Adrenal gland (tissue), 12 donors: ENCODE data around the gene DPM2. TPM values are rescaled to one million over a fixed set of nuclear protein-coding genes. Genes with fewer than 3 reads are reported as not detected.

Experiments used
- DNase-seq, 7 donors: peaks; one replicate each; pipeline ENCODE4 v3.0.0-alpha.2; 2019 to 2020
- H3K27ac ChIP-seq, 5 donors: fragments of 200-600 bp; sonication (generic) in 4 of 5; 1 replicate in 3 of 5; 2 replicates in 2 of 5; pipeline versions ENCODE4 v1.5.1 to v1.8.0; 2016 to 2020; ENCODE audit warnings: mild to moderate bottlenecking in 1 of 5
- H3K27me3 ChIP-seq: fragments of 200-600 bp; 2 replicates; pipeline ENCODE4 v1.8.0; 2021
- H3K36me3 ChIP-seq, 2 donors: fragments of 200-600 bp; replicated peaks in 1 of 2; 1 replicate in 1 of 2; 2 replicates in 1 of 2; pipeline versions ENCODE4 v1.5.1 to v1.8.0; 2018 to 2022
- H3K4me1 ChIP-seq, 2 donors: fragments of 200-600 bp; replicated peaks in 1 of 2; 1 replicate in 1 of 2; 2 replicates in 1 of 2; pipeline versions ENCODE4 v1.5.1 to v1.8.0; 2018 to 2021
- H3K4me3 ChIP-seq, 4 donors: fragments of 200-600 bp; sonication (generic) in 3 of 4; one replicate each; pipeline ENCODE4 v1.5.1; 2016 to 2018
- H3K9me3 ChIP-seq, 3 donors: fragments of 200-600 bp; sonication (generic) in 1 of 3; replicated peaks in 1 of 3; 1 replicate in 2 of 3; 2 replicates in 1 of 3; pipeline versions ENCODE4 v1.5.1 to v1.8.0; 2016 to 2021
- POLR2A ChIP-seq, 2 donors: fragments of 450-650 bp; IDR thresholded peaks; one replicate each; pipeline ENCODE4 v1.6.1; 2017; ENCODE audit warnings: antibody characterized with exemption in 2 of 2, mild to moderate bottlenecking in 2 of 2, moderate library complexity in 1 of 2
- WGBS, 4 donors: extraction: QIAGEN DNeasy Blood & Tissue Kit in 2 of 4; methylation state at CpG; one replicate each; pipeline versions ENCODE4 v1.1.5 to v1.1.7; 2013 to 2017; 5-methylcytosine and 5-hydroxymethylcytosine counted together
- intact Hi-C, 2 donors: fragments of 100-400 bp; cut with DNase I; formaldehyde crosslinking; loops; one replicate each; pipeline versions ENCODE4 v1.14.1 to v1.15.0; 2022 to 2023
- polyA plus RNA-seq, 3 donors: library from polyadenylated mRNA; stranded (reverse); fragments of 200-250 nt in 2 of 3; fragments of 350-450 nt in 1 of 3; fragmentation: Illumina TruSeq in 1 of 3; extraction: RNeasy Lipid Tissue Mini Kit (QIAGEN cat#74804) in 1 of 3; gene quantifications; one replicate each; pipeline ENCODE4 v1.2.3, GENCODE V29; 2013 to 2014
- total RNA-seq, 9 donors: library from RNA; depleted of rRNA in 4 of 9; stranded (reverse); fragments of >200 nt in 4 of 9; fragments of 120-200 nt in 1 of 9; fragmentation: NEBNext Ultra II Directional in 1 of 9; extraction: Animal tissue kit (Norgen Biotek cat#: 25700) in 1 of 9; gene quantifications; one replicate each; pipeline versions ENCODE4 v1.1.0 to v1.2.4, GENCODE V29; 2013 to 2023
- TF ChIP-seq, protein P1 (sequence below), 6 experiments: fragments of 450-650 bp in 4 of 6; fragments of 200-600 bp in 2 of 6; sonication (generic) in 1 of 6; IDR thresholded peaks; 1 replicate in 5 of 6; 2 replicates in 1 of 6; pipeline versions ENCODE4 v1.5.1 to v1.8.0; 2016 to 2021; ENCODE audit warnings: antibody characterized with exemption in 6 of 6, mild to moderate bottlenecking in 2 of 6, moderate library complexity in 1 of 6
- donor health status: healthy with polysubstance abuse.
- donor health status: Bipolar disorder and iron deficiency.
- donor health status: DM: yes; HTN: yes; CAD: no.
- donor health status: DM: no; HTN: no; CAD: no.
- donor health status: DM: no; HTN: no; CAD: no.
- donor health status: DM: yes; HTN: yes; CAD: no.

Gene DPM2
- total and polyA plus RNA-seq, 12 donors: 18.4 to 46.8 (median 33.5) TPM

DNA sequence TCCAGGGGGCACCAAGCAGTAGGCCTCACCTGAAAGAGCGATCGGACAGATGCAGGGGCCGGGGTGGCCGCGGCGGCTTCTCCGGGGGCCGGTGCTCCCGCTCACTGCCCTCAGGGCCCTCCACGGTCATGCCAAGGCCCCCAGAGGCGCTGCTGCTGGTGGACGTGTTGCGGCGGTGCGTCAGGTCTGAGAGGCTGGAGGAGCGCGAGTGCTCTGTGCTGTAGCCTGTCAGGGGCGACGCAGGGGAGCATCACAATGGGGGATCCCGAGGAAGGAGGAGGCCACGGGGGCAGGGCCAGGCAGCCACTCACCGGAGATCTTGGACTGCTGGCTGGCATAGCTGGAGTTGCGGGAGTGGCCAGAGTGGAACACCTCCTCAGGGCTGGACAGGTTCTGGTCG, 7.7 kb upstream of the DPM2 start:
- no peak for DNase-seq
- Histone ChIP-seq H3K9me3 (no peaks in the 10 kb centered on the region), H3K27me3 (no peaks in the 10 kb centered on the region), H3K36me3 (peaks cover 0 to 54% of the 10 kb centered on the region in 2 donors), H3K4me1 (peaks cover 9 to 25% of the 10 kb centered on the region in 2 donors), H3K4me3 (no peak overlapping the region), H3K27ac (no peak overlapping the region)
- intact Hi-C loops: loop anchor here (2.0 kb wide), 2 partner anchors 89 to 171 kb away; no protein-coding TSS in a partner anchor
- no peak for TF ChIP-seq POLR2A (IDR thresholded peaks at IDR 0.05)
- TF ChIP-seq, protein P1, sequence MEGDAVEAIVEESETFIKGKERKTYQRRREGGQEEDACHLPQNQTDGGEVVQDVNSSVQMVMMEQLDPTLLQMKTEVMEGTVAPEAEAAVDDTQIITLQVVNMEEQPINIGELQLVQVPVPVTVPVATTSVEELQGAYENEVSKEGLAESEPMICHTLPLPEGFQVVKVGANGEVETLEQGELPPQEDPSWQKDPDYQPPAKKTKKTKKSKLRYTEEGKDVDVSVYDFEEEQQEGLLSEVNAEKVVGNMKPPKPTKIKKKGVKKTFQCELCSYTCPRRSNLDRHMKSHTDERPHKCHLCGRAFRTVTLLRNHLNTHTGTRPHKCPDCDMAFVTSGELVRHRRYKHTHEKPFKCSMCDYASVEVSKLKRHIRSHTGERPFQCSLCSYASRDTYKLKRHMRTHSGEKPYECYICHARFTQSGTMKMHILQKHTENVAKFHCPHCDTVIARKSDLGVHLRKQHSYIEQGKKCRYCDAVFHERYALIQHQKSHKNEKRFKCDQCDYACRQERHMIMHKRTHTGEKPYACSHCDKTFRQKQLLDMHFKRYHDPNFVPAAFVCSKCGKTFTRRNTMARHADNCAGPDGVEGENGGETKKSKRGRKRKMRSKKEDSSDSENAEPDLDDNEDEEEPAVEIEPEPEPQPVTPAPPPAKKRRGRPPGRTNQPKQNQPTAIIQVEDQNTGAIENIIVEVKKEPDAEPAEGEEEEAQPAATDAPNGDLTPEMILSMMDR (IDR thresholded peaks at IDR 0.05): no peak
- WGBS, 4 donors: 89 to 97% (median 90%) methylated on average over 10 to 24 of the region's 24 CpGs

DNA sequence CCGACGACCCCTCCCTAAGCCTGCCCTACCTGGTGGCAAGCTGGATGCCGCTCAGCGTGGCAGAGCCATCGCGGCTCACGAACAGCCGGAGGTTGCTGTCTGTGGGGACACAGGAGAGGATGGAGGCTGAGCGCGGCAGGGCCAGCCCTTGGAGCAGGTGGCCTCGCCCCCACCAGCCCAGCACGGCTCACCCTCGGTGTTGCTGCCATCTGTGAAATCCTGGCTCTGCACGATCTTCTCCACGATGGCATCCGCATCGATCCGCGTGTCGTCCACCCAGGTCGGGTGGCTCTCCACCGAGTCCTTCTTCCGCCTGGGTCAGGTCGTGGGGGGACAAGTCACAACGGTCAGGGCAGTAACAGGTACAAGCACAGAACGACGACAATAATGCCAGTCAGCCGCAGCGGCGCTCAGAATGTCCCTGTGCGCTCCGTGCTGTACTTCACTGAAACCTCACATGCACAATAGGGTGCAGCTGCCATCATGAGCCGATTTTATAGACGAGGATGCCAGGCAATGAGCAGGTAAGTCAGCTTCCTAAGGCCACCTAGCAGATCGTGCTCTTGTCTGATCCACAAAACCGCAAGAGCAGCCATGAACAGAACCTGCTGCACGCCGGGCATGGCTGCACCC, 7.0 kb upstream of the DPM2 start:
- WGBS, 4 donors: 90 to 92% (median 90%) methylated on average over 24 to 38 of the region's 38 CpGs
- Histone ChIP-seq H3K27me3 (no peaks in the 10 kb centered on the region), H3K4me3 (no peak overlapping the region), H3K9me3 (no peaks in the 10 kb centered on the region), H3K36me3 (peaks cover 0 to 54% of the 10 kb centered on the region in 2 donors), H3K27ac (no peak overlapping the region), H3K4me1 (peaks cover 2 to 19% of the 10 kb centered on the region in 2 donors)
- intact Hi-C loops: loop anchor here (2.0 to 5.0 kb wide), 4 partner anchors 33 to 178 kb away; no protein-coding TSS in a partner anchor
- TF ChIP-seq, protein P1 (IDR thresholded peaks at IDR 0.05): no peak
- TF ChIP-seq POLR2A (IDR thresholded peaks at IDR 0.05): no peak
- no peak for DNase-seq

DNA sequence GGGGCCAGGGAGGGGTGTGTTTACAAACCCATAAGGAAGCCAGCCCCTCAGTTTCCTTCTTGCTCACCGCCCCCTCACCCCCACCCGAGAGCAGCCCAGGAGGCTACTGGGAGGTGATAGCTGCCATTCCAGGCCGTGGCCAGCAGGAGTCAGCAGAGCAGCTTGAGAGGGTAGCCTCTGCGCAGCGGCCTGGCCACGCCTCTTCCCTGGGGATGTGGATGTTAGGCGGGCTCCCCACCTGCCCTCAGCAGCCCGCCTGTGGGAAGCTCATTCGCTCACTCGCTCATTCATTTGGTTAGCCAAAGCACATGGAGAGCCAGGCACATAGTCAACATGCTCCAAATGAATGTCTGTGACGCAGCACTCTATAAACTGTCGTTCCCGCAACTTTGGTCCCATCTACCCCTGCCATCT, 6.1 kb upstream of the DPM2 start:
- H3K9me3 ChIP-seq: no peaks in the 10 kb centered on the region
- peak; percentile 76 to 94 (median 87) for DNase-seq
- WGBS, 4 donors: 30 to 64% (median 42%) methylated on average over 3 to 13 of the region's 13 CpGs
- H3K4me1 ChIP-seq: peaks cover 0 to 14% of the 10 kb centered on the region in 2 donors
- H3K4me3 ChIP-seq: no peak overlapping the region
- TF ChIP-seq, protein P1 (IDR thresholded peaks at IDR 0.05): peak; percentile 81 to 96 (median 92)
- no peak for TF ChIP-seq POLR2A (IDR thresholded peaks at IDR 0.05)
- H3K27ac ChIP-seq: peak overlapping the region in 2 of 5 donors; percentile 27 to 34
- intact Hi-C loops: loop anchor here (1.0 to 5.0 kb wide), 5 partner anchors 34 to 179 kb away; no protein-coding TSS in a partner anchor
- H3K36me3 ChIP-seq: peaks cover 0 to 54% of the 10 kb centered on the region in 2 donors
- H3K27me3 ChIP-seq: no peaks in the 10 kb centered on the region

DNA sequence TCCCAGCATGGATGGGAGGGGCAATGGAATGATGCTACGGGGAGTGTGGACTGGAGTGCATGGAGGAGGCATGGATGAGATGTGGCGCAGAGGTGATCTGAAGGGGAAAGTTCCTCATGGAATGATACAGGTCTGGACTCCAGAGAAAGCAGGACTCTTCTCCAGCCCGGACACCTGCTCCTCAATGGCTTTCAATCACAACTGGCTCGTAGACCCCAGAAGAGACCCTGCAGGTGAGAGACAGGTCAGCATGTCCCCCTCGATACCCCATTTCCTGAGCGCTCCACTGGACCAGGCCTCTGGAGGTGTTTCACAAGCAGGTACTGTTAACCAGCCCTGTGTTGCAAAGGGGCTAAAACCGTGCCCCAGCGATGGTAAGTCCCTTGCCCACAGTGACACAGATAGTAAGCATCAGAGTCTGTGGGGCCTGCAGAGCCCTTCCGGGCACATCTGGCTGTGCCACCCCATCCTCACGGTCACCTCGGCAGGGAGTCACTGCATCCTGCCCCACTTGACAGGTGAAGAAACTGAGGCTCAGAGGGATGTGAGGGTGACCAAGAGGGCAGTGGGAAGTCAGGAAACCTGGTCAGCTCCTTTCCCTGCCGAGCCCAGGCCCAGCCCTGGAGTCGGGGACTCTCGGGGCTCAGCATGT, 5.5 kb upstream of the DPM2 start:
- Histone ChIP-seq H3K4me3 (no peak overlapping the region), H3K9me3 (no peaks in the 10 kb centered on the region), H3K27me3 (no peaks in the 10 kb centered on the region), H3K4me1 (peaks cover 5 to 16% of the 10 kb centered on the region in 2 donors), H3K36me3 (peaks cover 0 to 54% of the 10 kb centered on the region in 2 donors), H3K27ac (peak overlapping the region in 2 of 5 donors; percentile 26 to 27)
- intact Hi-C loops: loop anchor here (1.0 to 5.0 kb wide), 3 partner anchors 34 to 179 kb away; no protein-coding TSS in a partner anchor
- no peak for DNase-seq
- no peak for TF ChIP-seq POLR2A (IDR thresholded peaks at IDR 0.05)
- TF ChIP-seq, protein P1 (IDR thresholded peaks at IDR 0.05): no peak
- 73 to 78% (median 76%) methylated on average over 7 to 14 of the region's 14 CpGs for WGBS, 4 donors
